ENCODE results near the gene VPS9D1. TPM values are rescaled to one million over a fixed set of nuclear protein-coding genes. Genes with fewer than 3 reads are reported as not detected.
"Not testable (repeated sequence)": the region's sequence is repeated elsewhere in the genome, so short reads cannot be mapped to it uniquely, and the experiment has no call there.

The VPS9D1 gene
- total RNA-seq, 1 donor from 2014 or later = 9.1 TPM

- no peak for DNase-seq (ENCODE audit: low spot score)
Measured at GRCh38 chr16:89695086-89695874, 25.4 kb downstream of the VPS9D1 start.

GRCh38 chr16:89694784-89695085 lies 26.0 kb downstream of the VPS9D1 start:
- not testable (repeated sequence) for DNase-seq (ENCODE audit: low spot score)

DNA sequence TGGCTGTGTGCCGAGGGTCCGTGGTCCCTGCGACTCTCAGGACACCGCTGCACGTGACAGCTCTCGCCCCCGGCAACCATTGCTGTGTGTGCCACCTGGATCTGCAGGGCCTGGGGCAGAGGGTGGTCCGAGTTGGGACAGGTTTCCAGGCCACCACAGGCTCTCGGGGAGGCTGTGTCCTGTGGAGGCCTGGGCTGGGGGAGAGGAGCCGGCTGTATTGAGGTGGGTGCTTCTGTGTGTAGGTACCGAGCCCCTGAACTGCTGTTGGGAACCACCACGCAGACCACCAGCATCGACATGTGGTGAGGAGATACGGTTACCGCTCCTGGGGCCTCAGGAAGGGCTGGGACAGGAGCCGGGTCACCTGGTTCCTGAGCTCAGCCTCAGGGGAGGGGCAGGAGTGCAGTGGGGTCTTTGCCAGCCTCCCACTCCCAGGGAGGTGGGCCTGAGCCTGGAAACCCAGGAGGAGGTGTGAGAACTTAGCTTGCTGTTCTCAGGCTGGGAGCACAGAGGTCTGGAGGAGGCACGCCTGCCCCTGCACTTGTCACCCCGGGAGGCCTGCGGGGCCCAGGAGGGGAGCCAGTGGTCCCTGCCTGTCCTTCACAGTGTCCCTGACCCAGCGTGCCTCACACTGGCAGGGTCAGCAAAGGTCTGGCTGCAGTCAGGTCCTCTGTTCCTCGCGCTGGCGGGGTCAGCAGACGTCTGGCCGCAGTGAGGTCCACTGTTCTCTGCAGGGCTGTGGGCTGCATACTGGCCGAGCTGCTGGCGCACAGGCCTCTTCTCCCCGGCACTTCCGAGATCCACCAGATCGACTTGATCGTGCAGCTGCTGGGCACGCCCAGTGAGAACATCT lies 26.5 kb downstream of the VPS9D1 start:
- no peak for DNase-seq (ENCODE audit: low spot score)

- DNase-seq (ENCODE audit: low spot score) = no peak
Measured at GRCh38 chr16:89693289-89693731, 27.4 kb downstream of the VPS9D1 start.

DNA sequence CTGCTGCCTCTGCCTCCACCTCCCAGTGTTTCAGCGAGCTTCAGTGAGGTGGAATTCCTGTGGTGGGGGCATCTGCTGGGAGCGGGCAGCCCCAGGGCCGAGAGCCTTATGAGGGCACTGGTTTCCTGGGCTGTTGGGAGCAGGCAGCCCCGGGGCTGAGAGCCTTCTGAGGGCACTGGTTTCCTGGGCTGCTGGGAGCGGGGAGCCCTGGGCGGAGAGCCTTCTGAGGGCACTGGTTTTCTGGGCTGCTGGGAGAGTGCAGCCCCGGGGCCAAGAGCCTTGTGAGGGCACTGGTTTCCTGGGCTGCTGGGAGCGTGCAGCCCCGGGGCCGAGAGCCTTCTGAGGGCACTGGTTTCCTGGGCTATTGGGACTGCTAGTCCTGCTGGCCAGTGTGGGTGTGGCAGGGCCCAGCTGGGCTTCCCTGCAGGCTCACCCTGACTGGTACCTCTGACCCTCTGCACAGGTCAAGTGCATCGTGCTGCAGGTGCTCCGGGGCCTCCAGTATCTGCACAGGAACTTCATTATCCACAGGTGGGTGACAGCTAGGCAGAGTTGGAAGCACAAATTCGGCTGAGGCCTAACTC lies 28.6 kb downstream of the VPS9D1 start:
- no peak for DNase-seq (ENCODE audit: low spot score)

DNA sequence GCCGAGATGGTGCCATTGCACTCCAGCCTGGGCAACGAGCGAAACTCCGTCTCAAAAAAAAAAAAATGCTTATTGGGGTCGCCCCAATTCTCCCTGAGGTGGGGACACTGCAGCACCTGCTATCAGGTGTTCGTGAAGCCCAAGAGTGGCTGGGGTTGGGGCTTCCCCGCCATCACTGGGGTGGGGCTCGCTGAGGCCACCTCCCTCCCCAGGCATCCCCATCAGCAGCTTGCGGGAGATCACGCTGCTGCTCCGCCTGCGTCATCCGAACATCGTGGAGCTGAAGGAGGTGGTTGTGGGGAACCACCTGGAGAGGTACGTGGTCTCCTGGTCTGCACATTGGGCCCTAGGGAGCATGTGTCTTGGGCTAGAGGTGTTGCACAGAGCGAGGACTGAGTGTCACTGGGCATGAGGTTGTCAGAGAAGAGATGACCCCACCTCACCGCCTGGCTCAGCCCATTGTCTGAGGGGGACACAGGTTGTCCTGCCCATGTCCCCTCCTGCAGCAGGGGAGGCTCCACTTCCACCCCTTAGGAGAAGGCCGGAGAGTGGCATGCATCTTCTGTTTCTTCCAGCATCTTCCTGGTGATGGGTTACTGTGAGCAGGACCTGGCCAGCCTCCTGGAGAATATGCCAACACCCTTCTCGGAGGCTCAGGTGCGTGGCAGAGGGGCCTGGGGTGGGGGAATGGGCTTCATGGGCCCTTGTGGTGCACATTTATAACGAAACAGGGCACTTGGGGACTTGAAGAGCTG lies 29.3 kb downstream of the VPS9D1 start:
- DNase-seq (ENCODE audit: low spot score) = no peak

DNA sequence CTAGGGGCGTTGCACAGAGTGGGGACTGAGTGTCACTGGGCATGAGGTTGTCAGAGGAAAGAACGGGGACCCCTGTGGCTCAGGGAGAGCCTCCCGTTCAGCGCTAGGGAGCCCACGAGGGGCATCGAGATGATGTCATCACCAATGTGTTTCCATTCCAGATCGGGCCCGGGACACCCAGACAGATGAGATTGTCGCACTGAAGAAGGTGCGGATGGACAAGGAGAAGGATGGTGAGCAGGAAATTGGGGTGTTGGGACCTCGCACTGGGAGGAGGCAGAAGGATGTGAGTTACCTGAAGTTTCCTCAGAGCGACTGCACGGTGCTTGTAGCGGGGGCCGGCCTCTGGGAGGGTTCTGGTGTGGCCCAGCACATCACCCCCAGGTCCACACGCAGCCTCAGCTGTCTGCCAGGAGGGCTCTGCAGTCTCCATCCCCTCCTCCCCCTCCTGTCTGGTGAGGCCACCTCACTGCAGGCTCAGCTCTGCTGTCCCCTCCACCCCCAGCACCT lies 30.3 kb downstream of the VPS9D1 start:
- DNase-seq (ENCODE audit: low spot score) = no peak

- DNase-seq (ENCODE audit: low spot score) = not testable (repeated sequence)
Measured at GRCh38 chr16:89689621-89690020, 31.1 kb downstream of the VPS9D1 start.

GRCh38 chr16:89689142-89689541 lies 31.6 kb downstream of the VPS9D1 start:
- DNase-seq (ENCODE audit: low spot score) = no peak

- no peak for DNase-seq (ENCODE audit: low spot score)
Measured at GRCh38 chr16:89688395-89688794, 32.3 kb downstream of the VPS9D1 start.

- peak; percentile 21 for DNase-seq (ENCODE audit: low spot score)
Measured at GRCh38 chr16:89687092-89687940, 33.4 kb downstream of the VPS9D1 start.

- peak; percentile 93 for DNase-seq (ENCODE audit: low spot score)
Measured at GRCh38 chr16:89686520-89687091, 34.1 kb downstream of the VPS9D1 start, which contains the start of gene CDK10. Gene CDK10, plus strand, starts transcription at chr16:89686689. Its CDS starts 22 bp downstream, at chr16:89686711.

DNA sequence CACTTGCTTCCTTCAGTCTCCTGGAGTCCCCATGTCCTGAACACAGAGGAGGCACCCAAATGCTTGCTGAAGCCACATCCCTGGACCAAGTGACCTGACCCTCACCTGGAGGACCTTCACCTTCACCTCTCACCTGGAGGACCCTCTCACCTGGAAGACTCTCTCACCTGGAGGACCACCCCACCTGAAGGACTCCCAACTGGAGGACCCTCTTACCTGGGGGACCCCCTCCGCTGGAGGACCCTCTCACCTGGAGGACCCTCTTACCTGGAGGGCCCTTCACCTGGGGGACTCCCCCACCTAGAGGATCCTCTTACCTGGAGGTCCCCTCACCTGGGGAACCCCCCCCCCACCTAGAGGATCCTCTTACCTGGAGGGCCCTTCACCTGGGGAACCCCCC lies 34.8 kb downstream of the VPS9D1 start:
- DNase-seq (ENCODE audit: low spot score) = no peak

GRCh38 chr16:89678258-89678657 lies 42.4 kb downstream of the VPS9D1 start:
- DNase-seq (ENCODE audit: low spot score) = no peak

DNA sequence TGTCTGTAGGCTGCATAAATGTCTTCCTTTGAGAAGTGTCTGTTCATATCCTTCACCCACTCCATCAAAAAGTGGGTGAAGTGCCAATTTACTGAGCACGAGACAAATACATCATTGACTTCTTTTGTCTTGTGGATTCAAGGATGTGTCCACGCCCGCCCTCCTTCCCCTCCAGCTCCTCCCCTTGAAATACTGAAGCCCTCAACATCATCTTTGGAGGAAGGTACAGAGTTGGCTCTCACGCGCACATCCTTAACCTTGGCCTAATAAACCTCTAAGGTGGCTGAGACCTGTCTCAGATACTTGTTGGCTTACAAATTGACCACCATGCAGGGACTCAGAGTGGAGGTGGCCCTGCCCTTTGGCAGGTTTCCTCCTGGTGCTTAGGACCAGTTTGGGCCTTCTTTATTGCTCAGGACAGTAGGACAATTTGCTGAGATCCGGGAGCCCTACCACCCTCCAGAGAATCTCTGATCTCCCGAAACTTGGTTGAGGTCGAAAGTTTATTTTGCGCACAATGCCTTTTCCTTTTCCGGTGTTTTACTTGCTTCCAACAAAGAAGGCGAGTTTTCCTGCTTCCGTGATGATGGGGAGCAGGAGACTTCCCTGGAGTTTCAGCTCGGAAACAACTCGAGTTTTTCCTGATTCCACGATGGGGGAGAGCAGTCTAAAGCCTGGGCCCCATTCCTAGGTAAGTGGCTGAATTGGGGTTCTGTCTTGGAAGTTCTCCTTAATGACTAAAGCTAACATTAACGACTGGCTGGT lies 48.3 kb downstream of the VPS9D1 start:
- DNase-seq (ENCODE audit: low spot score) = no peak

GRCh38 chr16:89671565-89671964 lies 49.1 kb downstream of the VPS9D1 start:
- not testable (repeated sequence) for DNase-seq (ENCODE audit: low spot score)

- no peak for DNase-seq (ENCODE audit: low spot score)
Measured at GRCh38 chr16:89670496-89671431, 49.9 kb downstream of the VPS9D1 start.

GRCh38 chr16:89669755-89670154 lies 50.9 kb downstream of the VPS9D1 start:
- DNase-seq (ENCODE audit: low spot score) = no peak

Measured in umbilical cord (tissue), 2 donors.